Activated CD4-positive, alpha-beta T cell treated with anti-CD3 and anti-CD28 coated beads for 4 hours (primary cell): ENCODE measurements around the gene PPFIA4.
"Not testable (repeated sequence)": the region's sequence is repeated elsewhere in the genome, so short reads cannot be mapped to it uniquely, and the experiment has no call there.

ENCODE experiments used
- DNase-seq, 2 donors: peaks; one replicate each; pipeline ENCODE4 v3.0.0-alpha.2; 2020

Gene PPFIA4

DNA sequence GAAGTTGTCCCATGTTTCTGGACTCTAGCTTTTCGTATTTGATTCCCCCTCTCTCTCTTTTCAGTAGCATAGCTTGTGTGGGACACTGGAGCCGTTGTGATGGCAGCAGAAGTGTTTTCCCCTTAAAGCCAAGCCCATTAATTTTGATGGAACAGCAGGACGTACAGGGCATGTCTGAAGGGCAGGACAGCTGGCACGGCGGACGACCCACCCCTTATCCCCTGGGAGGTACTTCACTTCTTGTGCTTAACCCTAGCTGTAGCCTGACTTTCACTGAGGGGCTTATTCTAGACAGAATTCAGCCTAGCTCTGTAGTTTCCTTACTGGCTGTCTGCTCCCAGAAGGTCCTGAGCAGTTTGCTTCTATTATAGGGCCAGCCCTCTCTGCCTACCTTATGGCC, 8.6 kb upstream of the PPFIA4 start:
- no peak for DNase-seq

DNA sequence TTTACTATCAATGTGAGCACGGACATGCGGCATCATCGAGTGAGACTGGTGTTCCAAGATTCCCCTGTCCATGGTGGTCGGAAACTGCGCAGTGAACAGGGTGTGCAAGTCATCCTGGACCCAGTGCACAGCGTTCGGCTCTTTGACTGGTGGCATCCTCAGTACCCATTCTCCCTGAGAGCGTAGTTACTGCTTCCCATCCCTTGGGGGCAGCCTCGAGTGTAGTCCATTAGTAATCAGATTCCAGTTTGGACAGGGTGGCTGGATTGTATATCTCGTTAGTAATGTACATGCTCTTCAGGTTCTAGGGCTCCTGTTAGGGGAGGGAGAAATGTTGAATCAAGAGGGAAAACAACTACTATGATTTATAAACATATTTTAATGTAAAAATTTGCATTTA, 3.4 kb upstream of the PPFIA4 start:
- not testable (repeated sequence) for DNase-seq

DNA sequence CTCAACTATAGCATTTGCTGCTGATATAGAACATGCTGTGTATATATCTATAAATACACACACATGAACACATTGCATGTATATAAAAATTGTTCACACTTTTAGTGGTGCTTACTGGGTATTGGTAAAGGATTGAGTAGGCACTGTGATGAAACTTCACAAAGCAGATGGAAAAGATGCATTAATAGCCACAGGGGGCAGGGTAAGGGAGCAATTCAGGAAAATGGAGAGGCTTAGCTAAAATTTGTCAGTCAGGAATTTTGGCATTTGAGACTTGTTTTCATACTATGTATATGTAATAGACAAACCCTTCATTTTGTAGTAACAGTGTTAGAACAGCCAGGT, 633 bp upstream of the PPFIA4 start:
- no peak for DNase-seq

DNA sequence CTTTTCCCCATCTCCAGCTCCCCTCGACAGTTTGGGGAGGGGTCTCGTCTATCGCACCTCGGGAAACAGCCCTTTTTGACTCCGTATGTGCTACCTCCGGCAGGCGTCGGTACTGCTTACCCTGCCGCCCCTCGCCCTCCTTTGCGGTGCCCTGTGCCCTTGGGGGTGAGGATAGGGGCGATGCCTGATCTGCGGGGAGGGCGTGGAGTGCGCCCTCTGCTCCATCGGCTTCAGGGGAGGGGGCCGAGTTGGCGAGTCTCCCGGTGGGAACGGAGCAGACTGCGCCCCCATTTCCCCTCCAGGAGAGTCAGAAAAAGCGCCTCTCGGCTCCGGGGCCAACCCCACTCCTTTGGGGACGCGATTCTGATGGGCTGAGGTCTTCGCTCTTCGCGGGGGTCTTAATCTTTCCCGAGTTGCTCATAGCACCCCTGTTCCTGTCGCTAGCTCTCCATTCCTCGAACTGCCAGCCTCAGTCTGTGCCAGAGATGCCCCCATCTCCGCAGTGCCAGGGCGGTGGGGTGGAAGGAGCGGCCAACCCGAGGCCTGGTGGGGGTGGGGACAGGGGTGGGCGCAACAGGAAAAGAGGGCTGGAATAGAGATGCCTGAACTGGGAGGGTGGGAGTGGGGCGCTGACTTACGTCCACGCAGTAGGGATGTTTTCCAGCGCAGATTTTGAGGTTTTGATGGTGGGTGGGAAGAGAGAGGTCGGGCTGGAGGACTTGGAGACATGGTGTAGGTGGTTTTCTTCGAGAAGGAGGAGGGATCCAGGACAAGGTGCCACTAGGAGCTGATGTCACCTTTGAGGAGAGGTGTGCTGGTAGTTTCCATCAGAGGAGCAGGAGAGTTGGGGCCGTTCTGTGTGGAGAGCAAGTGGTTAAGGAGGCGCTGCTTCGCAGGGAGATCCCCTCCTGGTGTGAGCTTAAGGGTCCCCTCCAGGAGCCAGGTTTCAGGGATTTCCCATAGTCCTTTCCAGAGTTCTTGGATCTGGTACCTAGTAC, 674 bp downstream of the PPFIA4 start:
- no peak for DNase-seq

DNA sequence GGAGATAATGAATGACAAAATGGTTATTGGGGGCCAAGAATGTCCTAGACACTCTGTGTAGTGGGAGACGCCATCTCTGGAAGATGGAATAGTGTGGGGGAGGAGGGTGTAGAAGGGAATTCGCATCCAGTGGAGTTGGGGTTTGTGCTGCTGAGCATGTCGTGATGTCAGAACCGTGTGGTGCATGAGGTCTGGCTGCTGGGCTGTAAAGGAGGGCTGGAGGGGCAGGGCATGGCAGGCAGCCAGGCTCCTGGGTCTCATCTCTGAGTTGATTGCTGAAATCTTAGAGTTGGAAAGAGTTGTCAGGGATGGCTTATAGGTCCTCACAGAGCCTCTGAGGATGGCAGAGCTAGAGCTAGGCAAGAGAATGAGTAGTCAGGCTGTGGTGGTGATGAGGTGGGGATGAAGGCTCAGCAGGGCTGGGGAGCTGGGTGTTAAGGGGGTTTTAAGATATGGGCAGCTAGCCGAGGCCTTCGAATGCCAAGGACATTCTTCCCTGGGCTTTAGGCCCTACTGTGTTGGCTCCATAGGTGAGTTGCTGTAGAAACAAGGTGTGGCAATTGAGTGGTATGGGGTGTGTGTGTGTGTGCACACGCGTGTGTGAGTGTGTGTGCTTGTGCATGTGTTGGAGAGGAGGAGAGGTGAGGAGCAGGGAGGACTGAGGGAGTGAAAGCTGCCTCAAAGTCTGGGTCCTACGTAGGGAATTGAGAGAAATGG, 1.9 kb downstream of the PPFIA4 start:
- DNase-seq = no peak

DNA sequence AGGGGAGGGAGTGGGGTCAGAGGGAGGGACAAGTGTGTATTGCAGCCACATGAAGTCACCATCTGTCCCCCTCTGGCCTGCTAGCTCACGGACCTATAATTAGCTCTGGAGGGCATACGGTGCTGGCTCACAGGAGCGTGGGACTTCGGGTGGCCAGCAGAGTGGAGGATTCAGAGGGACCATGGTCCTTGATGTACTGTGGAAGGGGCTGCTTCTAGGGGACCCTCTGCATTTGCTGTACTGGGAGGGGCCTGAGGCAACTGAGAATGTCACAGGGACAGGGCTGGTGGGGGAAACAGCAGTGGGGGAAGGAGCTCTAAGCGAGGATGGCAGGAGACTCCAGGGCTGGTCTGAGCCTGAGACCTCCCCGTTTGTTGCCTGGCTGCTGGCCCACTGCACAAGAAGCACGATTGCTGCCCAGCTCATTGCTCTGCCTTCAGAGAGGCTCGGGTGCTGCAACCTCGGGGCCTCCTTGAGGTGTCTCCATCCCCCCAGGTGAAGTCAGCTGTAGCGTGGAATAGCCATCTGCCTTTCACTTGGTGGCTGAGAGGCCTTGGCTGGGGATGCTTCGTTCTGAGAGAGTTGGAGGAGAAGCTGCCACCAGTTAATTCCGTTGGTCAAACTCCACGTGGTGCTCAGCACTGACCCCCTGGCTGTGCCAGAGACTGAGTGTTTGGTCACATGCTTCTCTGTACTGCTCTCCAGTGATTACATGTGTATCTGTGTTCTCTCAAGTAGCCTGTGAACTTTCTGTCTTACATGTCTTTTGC, 2.7 kb downstream of the PPFIA4 start:
- no peak for DNase-seq

DNA sequence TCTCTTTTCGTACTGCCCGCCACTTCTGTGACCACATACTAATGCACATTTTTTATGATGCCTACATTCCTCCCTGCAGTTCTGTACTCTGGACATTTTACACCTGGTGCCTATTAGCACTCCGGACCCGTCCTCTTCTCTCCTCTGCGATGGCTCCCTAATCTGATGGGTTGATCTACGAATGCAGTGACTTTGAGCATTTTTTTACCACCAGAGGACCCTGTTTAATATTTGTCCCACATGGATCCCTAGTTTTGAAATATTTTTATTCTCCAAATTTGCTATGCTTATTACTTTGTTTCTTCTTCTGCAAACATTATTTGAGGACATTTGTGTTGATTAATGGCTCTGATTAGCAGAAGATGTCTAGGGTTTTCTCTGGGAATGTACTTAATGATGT, 5.2 kb downstream of the PPFIA4 start:
- no peak for DNase-seq

DNA sequence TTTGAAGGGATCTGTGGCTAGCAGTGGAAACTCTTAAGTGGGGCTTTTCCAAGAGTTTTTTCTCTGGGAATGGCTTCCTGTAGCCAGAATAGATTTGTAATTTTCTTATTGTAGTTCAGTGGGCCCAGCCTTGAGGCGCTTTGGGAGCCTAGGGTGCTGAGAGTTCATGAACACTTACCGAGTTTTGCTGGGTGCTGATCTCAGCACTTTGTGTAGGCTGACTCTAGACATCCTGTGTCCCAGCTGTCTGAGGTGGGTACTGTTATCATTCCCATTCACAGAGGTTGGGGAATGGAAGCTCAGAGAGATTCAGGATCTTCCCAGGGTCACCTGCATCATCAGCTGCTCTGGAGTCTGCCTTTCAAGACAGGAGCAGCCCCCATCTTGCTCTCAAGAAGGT, 7.0 kb downstream of the PPFIA4 start:
- no peak for DNase-seq

DNA sequence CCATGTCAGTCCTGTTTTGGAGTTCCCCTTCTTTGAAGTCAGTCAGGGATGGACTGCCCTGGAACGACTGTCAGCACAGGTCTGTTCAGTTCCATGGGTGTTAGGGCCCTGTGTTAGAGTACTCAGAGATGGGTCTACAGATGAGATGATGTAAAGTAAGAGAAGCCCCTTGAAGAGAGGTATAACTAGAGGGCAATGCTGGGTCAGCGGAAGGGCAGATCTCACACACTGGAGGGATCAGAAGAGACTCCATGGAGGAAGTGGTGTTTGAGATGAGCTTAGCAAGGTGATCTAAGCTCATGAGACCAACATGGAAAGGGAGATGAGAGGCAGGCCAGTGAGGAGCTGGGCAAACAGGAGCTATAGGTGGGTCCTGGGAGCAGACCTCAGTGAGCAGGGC, 7.6 kb downstream of the PPFIA4 start:
- no peak for DNase-seq

DNA sequence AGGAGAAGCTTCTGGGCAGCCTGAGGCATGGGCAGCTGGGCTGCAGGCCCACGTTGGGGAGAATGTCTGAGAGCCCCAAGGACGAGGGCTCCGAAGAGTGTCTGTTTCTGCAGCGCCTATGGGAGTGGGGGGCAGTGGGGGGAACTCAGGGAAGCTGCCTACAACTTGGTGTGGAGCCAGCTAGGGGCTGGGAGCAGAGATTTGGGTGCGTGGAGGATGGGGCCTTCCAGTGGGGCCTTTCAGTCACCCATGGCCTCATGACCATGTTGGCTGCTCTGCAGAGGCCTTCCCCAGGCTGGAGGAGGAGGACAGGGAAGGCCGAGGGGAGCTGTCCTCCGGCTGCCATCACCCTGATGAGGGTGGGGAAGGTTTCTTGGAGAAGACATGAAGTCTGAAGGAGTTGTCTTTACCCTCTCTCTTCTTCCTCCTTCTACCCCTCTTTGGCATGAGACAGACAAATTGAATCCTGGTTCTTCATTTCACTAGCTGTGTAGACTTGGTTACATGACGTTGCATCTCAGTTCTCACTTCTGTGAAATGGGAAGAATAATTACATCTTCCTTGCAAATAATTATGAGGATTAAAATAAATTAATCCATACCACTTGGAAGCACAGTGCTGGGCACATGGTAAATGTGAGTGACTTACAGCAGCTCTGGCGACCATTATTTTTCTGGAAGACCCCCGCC, 8.3 kb downstream of the PPFIA4 start:
- no peak for DNase-seq

DNA sequence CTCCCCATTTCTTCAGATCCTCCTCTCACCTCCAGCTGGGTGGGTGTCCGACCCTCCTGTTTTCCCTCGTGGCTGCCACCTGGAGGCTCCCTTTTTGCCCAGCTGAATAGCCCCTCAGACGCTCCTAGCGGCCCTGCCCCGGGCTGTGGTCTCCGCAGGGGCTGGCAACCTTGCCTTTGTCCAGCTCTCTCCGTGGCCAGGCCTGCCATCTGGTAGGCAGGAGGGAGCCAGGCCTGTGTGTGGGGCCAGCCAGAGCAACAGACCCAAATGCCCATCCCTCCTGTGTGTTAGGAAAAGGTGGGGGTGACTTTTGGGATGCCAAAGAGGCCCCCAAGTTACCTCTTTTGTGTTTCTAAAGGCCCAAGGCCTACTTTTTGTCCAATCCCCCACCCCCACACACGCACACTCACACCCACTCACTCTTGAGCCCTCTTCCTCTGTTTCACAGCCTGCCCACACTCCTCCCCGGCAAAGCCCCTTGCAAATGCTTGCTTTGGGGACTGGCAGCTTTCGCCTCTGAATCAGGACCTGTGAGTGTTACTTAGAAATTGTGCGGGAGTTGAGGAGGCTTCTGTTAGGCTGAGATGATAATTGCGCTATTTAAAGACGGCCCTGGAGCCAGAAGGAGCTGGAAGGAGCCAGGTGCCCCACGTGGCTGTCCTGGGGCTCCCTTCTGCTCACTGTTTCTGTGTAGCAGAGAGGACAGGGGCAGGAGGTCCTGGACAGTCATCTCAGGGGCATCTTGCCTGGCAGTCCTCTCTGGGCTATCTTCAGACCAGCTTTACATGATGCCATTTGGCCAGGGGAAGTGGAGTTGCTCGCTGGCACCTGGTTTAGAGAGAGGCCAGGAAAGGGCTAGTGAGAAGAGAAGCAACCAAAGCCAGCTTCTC, 9.1 kb downstream of the PPFIA4 start:
- no peak for DNase-seq

DNA sequence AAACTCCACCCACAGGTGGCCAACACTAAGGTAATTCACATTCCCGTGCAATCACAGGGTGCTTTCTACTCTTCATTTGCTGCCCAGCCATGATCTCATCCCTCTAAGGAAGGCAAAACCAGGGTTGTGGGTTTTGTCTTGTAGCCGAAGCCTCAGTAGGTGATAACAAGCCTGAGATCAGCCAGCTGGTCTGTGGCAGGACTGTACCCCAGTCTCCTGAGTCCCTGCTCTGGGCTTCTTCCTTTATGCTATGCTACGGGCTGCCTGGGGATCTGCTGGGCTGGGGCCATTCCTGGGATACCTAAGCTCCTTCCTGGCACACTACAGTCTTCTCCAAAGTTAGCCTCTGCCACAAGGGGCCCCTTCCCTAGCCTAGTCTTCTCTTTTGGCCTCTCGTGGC, 9.8 kb downstream of the PPFIA4 start:
- no peak for DNase-seq

DNA sequence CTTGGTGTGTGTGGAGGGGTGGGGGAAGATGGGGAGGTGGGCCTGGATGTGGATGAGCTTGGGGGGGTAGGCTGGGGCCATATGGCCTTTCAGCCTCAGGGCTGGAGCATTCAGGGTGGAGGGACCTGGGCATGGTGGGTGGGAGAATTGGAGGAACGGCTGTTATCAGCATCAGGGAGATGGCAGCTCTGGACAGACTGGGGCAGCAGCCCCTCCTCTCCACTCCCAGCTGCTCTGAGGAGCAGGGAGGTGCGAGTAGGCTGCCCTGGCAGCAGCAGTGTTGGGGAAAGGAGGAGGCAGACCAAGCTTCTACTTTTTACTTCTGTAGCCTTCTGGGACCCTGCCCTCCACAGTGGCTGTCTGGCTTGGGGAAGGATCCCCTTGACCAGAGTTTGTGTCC, 10.2 kb downstream of the PPFIA4 start:
- DNase-seq = no peak

DNA sequence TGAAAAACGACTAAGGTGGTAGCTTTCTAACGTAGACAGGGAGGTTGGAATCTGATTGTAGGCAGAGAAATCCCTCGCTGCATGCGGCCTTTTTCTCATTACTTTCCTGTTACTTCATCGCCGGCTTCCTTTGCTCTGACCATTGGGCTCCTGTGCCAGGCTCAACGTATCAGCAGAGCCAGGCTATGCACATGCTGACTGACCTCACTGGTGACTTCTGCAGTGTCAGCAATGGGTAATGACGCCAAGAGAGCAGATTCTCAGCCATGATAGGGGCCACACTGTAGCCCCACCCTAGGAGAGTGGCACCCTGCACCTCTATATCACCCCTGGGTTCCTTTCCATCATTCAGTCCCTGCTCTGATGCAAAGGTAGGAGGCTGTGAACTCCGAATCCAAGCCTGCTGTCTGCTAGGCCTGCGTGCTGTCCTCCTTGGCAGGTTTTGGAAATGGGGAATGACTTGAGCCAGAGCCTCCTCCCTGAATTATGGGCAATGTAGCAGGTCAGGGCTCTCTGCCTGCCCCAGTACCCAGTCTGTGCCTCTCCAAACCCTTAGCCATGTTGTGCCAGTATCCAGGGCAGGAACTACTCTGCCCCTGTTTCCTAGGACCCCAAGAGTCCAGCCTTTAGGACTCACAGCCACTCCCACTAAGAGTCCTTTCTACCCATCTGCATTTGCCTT, 11.4 kb downstream of the PPFIA4 start:
- DNase-seq = no peak

DNA sequence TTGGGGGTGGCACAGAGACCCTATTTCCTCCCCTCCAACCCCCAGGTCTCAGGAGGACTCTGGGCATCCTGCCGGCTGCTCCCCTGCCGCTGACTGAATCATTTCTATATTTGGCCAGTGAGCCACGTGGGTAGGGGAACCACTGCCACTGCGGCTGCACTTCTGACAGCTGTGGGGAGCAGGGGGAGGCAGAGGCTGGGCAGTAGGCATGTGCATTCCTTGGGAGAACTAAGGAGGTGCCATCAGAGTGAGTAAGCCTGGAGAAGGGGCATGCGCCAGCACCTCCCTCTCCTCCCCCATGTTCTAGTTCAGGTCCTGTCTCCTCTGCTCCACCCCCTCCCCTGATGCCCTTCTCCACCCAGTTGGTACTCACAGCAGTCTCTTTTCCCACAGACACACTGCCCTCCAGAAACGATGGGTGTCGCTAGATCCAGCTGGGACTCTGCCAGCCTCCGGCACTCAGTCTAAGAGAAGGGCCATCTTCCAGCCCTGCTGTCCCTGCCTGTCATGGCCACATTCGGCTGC, 12.0 kb downstream of the PPFIA4 start:
- DNase-seq = no peak

DNA sequence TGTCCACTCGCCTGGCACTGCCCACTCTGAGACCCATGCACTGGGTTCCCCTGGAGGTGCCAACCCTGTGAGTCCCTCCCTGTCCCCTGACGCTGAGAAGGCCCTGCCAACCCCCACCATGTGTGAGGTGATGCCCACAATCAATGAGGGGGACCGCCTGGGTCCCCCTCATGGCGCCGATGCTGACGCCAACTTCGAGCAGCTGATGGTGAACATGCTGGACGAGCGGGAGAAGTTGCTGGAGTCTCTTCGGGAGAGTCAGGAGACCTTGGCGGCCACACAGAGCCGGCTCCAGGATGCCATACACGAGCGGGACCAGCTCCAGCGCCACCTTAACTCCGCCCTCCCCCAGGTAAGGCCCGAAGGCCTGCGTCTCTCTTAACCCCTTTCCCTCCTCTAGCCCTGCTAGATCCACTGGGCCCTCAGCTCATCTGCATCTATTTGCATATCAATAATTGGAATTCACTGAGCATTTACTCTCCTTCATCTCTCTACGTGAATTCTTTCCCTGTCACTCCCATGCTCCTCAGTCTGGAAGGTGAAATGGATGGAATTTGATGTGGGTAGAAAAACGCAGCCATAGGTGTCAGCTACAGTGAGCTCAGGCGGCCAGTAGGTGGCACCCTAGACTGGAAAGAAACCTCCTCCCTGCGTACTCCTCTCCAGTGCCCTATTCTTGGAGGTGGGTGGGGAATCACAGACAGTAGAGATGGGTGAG, 12.8 kb downstream of the PPFIA4 start:
- DNase-seq = peak; percentile 56 to 70

DNA sequence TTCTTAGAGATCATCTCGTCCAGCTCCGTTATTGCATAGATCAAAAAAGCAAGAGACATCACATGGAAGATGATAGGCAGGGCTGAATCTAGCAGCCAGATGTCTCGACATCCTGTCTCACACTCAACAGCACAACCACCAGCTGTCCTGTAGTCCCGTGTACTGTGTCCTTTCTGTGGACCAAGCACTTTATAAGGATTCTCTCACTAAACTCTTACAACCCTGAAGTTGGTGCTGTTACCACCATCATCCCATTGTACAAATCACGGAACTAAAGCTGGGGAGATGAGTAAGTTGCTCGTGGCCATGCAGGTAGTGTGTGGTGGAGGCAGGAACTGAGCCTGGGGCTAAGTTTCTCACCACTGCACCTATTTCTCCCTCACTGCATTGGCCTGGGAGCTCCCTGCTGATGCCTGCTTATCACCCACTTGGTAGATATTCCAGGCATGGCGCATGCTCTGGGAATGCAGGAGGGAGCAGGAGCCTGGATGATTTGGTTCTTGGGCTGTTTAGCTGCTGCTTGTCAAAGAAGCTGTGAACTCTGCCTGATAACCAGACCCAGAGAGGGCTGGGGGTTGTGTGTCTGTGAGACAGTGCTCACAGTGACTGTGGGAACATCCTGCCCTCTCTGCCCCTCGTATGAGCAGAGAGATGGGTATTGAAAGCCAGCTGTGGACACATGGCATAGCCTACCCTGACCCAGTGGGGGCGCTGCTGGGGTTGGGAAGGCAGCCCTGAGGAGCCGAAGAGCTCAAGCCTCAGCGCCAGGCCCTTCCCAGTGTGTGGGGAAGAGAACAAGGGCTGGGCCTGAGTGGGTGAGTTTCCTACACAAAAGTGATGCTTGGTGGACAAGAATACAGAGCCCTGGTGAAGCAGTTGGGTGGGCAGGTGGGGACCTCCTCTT, 13.6 kb downstream of the PPFIA4 start:
- DNase-seq = no peak

DNA sequence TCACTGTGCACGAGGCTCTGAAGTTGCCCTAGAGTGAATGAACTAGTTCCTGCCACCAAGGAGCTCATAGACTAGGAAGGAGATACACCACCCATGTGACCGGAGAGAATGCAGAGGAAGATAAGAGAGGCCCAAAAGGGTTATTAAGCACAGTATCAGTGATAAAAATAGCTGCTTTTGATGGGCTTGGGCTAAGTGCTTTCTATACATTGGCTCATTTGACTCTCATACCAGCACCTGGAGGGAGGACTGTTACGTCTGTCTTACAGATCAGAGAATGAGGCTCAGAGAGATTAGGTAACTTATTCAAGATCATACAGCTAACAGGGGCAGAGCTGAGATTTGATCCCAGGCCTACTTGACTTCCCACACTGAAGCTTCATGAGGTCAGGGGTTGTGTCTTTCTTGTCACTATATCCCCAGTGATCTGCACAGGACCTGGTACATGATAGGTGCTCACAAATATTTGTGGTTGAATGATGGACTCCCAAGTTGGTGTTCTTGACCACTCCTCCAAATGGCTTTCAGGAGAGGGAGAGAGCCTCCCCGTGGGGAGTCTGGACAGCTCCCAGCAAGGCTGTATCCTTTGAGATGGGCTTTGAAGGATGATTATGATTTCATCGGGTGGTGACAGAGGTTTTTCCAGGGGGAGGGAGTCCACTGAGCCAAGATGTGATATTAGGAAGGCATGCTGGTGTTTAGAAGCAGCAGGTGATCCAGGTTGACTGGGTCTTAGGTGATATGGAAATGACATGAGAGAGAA, 14.4 kb downstream of the PPFIA4 start:
- DNase-seq = no peak
